Hepatocyte (in vitro differentiated cells): ENCODE results near the gene IGFBP7. TPM values are rescaled to one million over a fixed set of nuclear protein-coding genes. Genes with fewer than 3 reads are reported as not detected.

Source experiments
- DNase-seq: peaks from one replicate; pipeline ENCODE4 v3.0.0-alpha.2; 2016; ENCODE audit warnings: low spot score
- H2AFZ ChIP-seq: fragments of 200-600 bp; sonication (generic); 2 replicates; pipeline ENCODE4 v1.6.0; 2016; ENCODE audit warnings: antibody characterized with exemption, mild to moderate bottlenecking
- H3K27ac ChIP-seq: fragments of 200-600 bp; sonication (generic); 2 replicates; pipeline ENCODE4 v1.5.1; 2016; ENCODE audit warnings: mild to moderate bottlenecking
- H3K27me3 ChIP-seq: fragments of 200-600 bp; sonication (generic); 2 replicates; pipeline ENCODE4 v1.6.1; 2016
- H3K36me3 ChIP-seq: fragments of 200-600 bp; sonication (generic); replicated peaks from 2 replicates; pipeline ENCODE4 v1.5.1; 2016; ENCODE audit warnings: low read depth; ENCODE audit not compliant: insufficient read depth
- H3K4me1 ChIP-seq: fragments of 200-600 bp; sonication (generic); 2 replicates; pipeline ENCODE4 v1.5.1; 2016; ENCODE audit warnings: mild to moderate bottlenecking, moderate library complexity; ENCODE audit not compliant: insufficient read depth
- H3K4me2 ChIP-seq: fragments of 200-600 bp; sonication (generic); 2 replicates; pipeline ENCODE4 v1.6.0; 2016
- H3K4me3 ChIP-seq: fragments of 200-600 bp; sonication (generic); 2 replicates; pipeline ENCODE4 v1.5.1; 2016; ENCODE audit warnings: mild to moderate bottlenecking
- H3K79me2 ChIP-seq: fragments of 200-600 bp; sonication (generic); 2 replicates; pipeline ENCODE4 v1.6.0; 2017; ENCODE audit warnings: mild to moderate bottlenecking
- H3K9me2 ChIP-seq: fragments of 200-600 bp; sonication (generic); replicated peaks from 2 replicates; pipeline ENCODE4 v1.6.0; 2017; ENCODE audit warnings: mild to moderate bottlenecking; ENCODE audit not compliant: insufficient read depth
- H3K9me3 ChIP-seq: fragments of 200-600 bp; sonication (generic); 2 replicates; pipeline ENCODE4 v1.5.1; 2016; ENCODE audit warnings: low read depth, mild to moderate bottlenecking
- H4K20me1 ChIP-seq: fragments of 200-600 bp; sonication (generic); 2 replicates; pipeline ENCODE4 v1.6.0; 2016; ENCODE audit warnings: mild to moderate bottlenecking; ENCODE audit not compliant: insufficient read depth, poor library complexity, severe bottlenecking
- CTCF ChIP-seq: fragments of 200-600 bp; sonication (generic); IDR thresholded peaks from 2 replicates; pipeline ENCODE4 v1.5.1; 2016; ENCODE audit warnings: antibody characterized with exemption, mild to moderate bottlenecking; ENCODE audit not compliant: poor library complexity
- EZH2 ChIP-seq: fragments of 200-600 bp; sonication (generic); IDR thresholded peaks from 2 replicates; pipeline ENCODE4 v1.6.1; 2016; ENCODE audit warnings: antibody characterized with exemption, mild to moderate bottlenecking, borderline replicate concordance
- EZH2phosphoT487 ChIP-seq: fragments of 200-600 bp; sonication (generic); IDR thresholded peaks from one replicate; pipeline ENCODE4 v1.6.1; 2018; ENCODE audit warnings: antibody characterized with exemption, mild to moderate bottlenecking, low read depth, moderate library complexity; ENCODE audit not compliant: unreplicated experiment, severe bottlenecking
- WGBS: methylation state at CpG from one replicate; pipeline ENCODE4 v1.1.6; 2016; ENCODE audit warnings: low lambda C conversion rate; ENCODE audit errors: missing lambda C conversion rate; 5-methylcytosine and 5-hydroxymethylcytosine counted together
- polyA plus RNA-seq: library from polyadenylated mRNA; unstranded; fragments of >200 nt; fragmentation: Nextera tagmentation; extraction: Ambion mirVana; gene quantifications from 2 replicates; pipeline ENCODE4 v1.2.1, GENCODE V29; 2016
- total RNA-seq: library from RNA; depleted of rRNA; stranded (reverse); fragments of >200 nt; gene quantifications from 2 replicates; pipeline ENCODE4 v1.2.3, GENCODE V29; 2014

The IGFBP7 gene
- total and polyA plus RNA-seq, 2 experiments from 2014 or later, result 73.4 to 122 TPM

GRCh38 chr4:57042711-57043169, 67.4 kb downstream of the IGFBP7 start:
- DNase-seq, result no peak
- no peaks in the 10 kb centered on the region for H3K36me3 ChIP-seq
- no peaks in the 10 kb centered on the region for H3K79me2 ChIP-seq
- H3K4me2 ChIP-seq, result no peak overlapping the region
- no peak overlapping the region for H3K27ac ChIP-seq
- H3K9me2 ChIP-seq, result no peaks in the 10 kb centered on the region
- 93% methylated on average over 5 of the region's 5 CpGs for WGBS
- no peaks in the 10 kb centered on the region for H3K9me3 ChIP-seq
- no peaks in the 10 kb centered on the region for H3K27me3 ChIP-seq
- no peak for TF ChIP-seq EZH2
- H4K20me1 ChIP-seq, result no peaks in the 10 kb centered on the region
- H3K4me1 ChIP-seq, result no peaks in the 10 kb centered on the region
- H3K4me3 ChIP-seq, result no peak overlapping the region
- H2AFZ ChIP-seq, result no peak overlapping the region

GRCh38 chr4:57041020-57041419, 69.2 kb downstream of the IGFBP7 start:
- no peaks in the 10 kb centered on the region for H3K79me2 ChIP-seq
- 64% methylated on average over 1 of the region's 1 CpG for WGBS

GRCh38 chr4:57040510-57040909, 69.7 kb downstream of the IGFBP7 start:
- H3K9me3 ChIP-seq, result no peaks in the 10 kb centered on the region
- no peak overlapping the region for H2AFZ ChIP-seq
- H3K4me1 ChIP-seq, result no peaks in the 10 kb centered on the region
- no peak overlapping the region for H3K27ac ChIP-seq
- no peaks in the 10 kb centered on the region for H3K9me2 ChIP-seq
- no peaks in the 10 kb centered on the region for H3K79me2 ChIP-seq
- H3K4me2 ChIP-seq, result no peak overlapping the region
- H3K4me3 ChIP-seq, result no peak overlapping the region
- H4K20me1 ChIP-seq, result no peaks in the 10 kb centered on the region
- H3K27me3 ChIP-seq, result no peaks in the 10 kb centered on the region
- TF ChIP-seq EZH2phosphoT487 (no peak), EZH2 (no peak), CTCF (no peak)
- no peaks in the 10 kb centered on the region for H3K36me3 ChIP-seq
- 55% methylated on average over 6 of the region's 6 CpGs for WGBS
- DNase-seq, result no peak

More at GRCh38 chr4:57041020-57041419, 69.2 kb downstream of the IGFBP7 start:
- H3K4me3 ChIP-seq, result no peak overlapping the region
- TF ChIP-seq EZH2phosphoT487, result no peak
- TF ChIP-seq EZH2, result no peak
- no peak for TF ChIP-seq CTCF
- no peak for DNase-seq
- H3K36me3 ChIP-seq, result no peaks in the 10 kb centered on the region
- H4K20me1 ChIP-seq, result no peaks in the 10 kb centered on the region
- H3K27ac ChIP-seq, result no peak overlapping the region
- H3K9me3 ChIP-seq, result no peaks in the 10 kb centered on the region
- no peak overlapping the region for H3K4me2 ChIP-seq
- no peaks in the 10 kb centered on the region for H3K27me3 ChIP-seq
- no peak overlapping the region for H2AFZ ChIP-seq
- no peaks in the 10 kb centered on the region for H3K9me2 ChIP-seq
- H3K4me1 ChIP-seq, result no peaks in the 10 kb centered on the region

GRCh38 chr4:57039345-57039744, 70.8 kb downstream of the IGFBP7 start:
- Histone ChIP-seq H3K27ac (no peak overlapping the region), H3K9me3 (no peaks in the 10 kb centered on the region), H3K4me1 (no peaks in the 10 kb centered on the region), H4K20me1 (no peaks in the 10 kb centered on the region), H3K79me2 (no peaks in the 10 kb centered on the region), H3K4me3 (no peak overlapping the region), H3K36me3 (no peaks in the 10 kb centered on the region), H3K4me2 (no peak overlapping the region), H2AFZ (no peak overlapping the region), H3K27me3 (no peaks in the 10 kb centered on the region), H3K9me2 (no peaks in the 10 kb centered on the region)
- TF ChIP-seq EZH2phosphoT487, result no peak
- TF ChIP-seq CTCF, result no peak
- TF ChIP-seq EZH2, result no peak
- 44% methylated on average over 2 of the region's 2 CpGs for WGBS
- DNase-seq, result no peak
